HCT116 (cell line): Measurements from ENCODE around the gene PRR3. TPM values are rescaled to one million over a fixed set of nuclear protein-coding genes. Genes with fewer than 3 reads are reported as not detected.

ENCODE experiments used
- ATAC-seq: fragments of 200-7000 bp; cut with Tn5 transposase; 2 replicates; pipeline ENCODE4 v1.9.1; 2020; ENCODE audit warnings: mild to moderate bottlenecking, moderate library complexity
- BruUV-seq: library from RNA; stranded (reverse); fragments of 400-500 nt; replicated peaks from 2 replicates; lab custom pipeline; 2021; lab: Mats Ljungman, UMichigan
- CTCF ChIA-PET: fragments of 300-600 bp; sonication (Branson Sonifier 250); formaldehyde crosslinking; loops from one replicate; lab custom pipeline; 2021; ENCODE audit warnings: antibody characterized with exemption; lab: Charles Lee
- POLR2A ChIA-PET: fragments of 300-600, 350-600 bp; sonication (Branson Sonifier 250); formaldehyde crosslinking; loops from one replicate; lab custom pipeline; 2021; ENCODE audit warnings: antibody characterized with exemption; lab: Charles Lee
- RAD21 ChIA-PET, 2 experiments: fragments of 300-600 bp; sonication (Branson Sonifier 250); formaldehyde crosslinking; loops; one replicate each; lab custom pipeline; 2023; ENCODE audit warnings: low total read pairs in 2 of 2; ENCODE audit not compliant: uncharacterized antibody in 2 of 2, unreplicated experiment in 2 of 2, low non-redundant PET in 1 of 2; lab: Charles Lee
- DNase-seq: peaks from one replicate; pipeline ENCODE4 v3.0.0-alpha.2; 2010; ENCODE audit warnings: low read depth, low spot score
- H2AFZ ChIP-seq: fragments of 200-600 bp; shearing (Covaris generic), sonication (generic); 2 replicates; pipeline ENCODE4 v1.6.1; 2017; ENCODE audit warnings: low read depth, mixed run types, mixed read lengths, antibody characterized with exemption, low read length; ENCODE audit not compliant: poor library complexity, severe bottlenecking
- H3K27ac ChIP-seq: 2 replicates; pipeline ENCODE4 v1.5.1; 2012; ENCODE audit warnings: low read depth, low read length
- H3K27me3 ChIP-seq: fragments of 200-600 bp; sonication (generic); 2 replicates; pipeline ENCODE4 v1.6.1; 2016; ENCODE audit warnings: mixed run types, low read length, mixed read lengths; ENCODE audit not compliant: insufficient read depth
- H3K36me3 ChIP-seq, 2 experiments: fragments of 200-500 bp in 1 of 2; fragments of 200-600 bp in 1 of 2; sonication (Bioruptor generic) in 1 of 2; sonication (generic) in 1 of 2; 2 replicates each; pipeline versions ENCODE4 v1.5.1 to v1.6.1; 2014 to 2016; ENCODE audit warnings: low read length in 2 of 2, inconsistent platforms in 1 of 2, mixed read lengths in 1 of 2, mixed run types in 1 of 2; ENCODE audit not compliant: insufficient read depth in 2 of 2, control insufficient read depth in 1 of 2
- H3K4me1 ChIP-seq, 2 experiments: fragments of 200-600 bp in 1 of 2; sonication (generic) in 1 of 2; 2 replicates each; pipeline versions ENCODE4 v1.5.1 to v1.6.1; 2012 to 2017; ENCODE audit warnings: low read length in 2 of 2, inconsistent platforms in 1 of 2, mild to moderate bottlenecking in 1 of 2, mixed read lengths in 1 of 2, mixed run types in 1 of 2, moderate library complexity in 1 of 2; ENCODE audit not compliant: insufficient read depth in 2 of 2, control insufficient read depth in 1 of 2
- H3K4me2 ChIP-seq: fragments of 200-600 bp; sonication (generic); 2 replicates; pipeline ENCODE4 v1.6.1; 2017; ENCODE audit warnings: mixed run types, low read length, mixed read lengths
- H3K4me3 ChIP-seq, 2 experiments: fragments of 200-600 bp in 1 of 2; sonication (generic) in 1 of 2; replicated peaks in 1 of 2; 2 replicates each; pipeline ENCODE4 v1.5.1; 2011 to 2016; ENCODE audit warnings: low read length in 2 of 2, control low read depth in 1 of 2, low read depth in 1 of 2, mild to moderate bottlenecking in 1 of 2, mixed read lengths in 1 of 2, mixed run types in 1 of 2
- H3K79me2 ChIP-seq: fragments of 200-600 bp; sonication (generic); 2 replicates; pipeline ENCODE4 v1.6.1; 2017; ENCODE audit warnings: mild to moderate bottlenecking, mixed run types, low read length, moderate library complexity, mixed read lengths; ENCODE audit not compliant: insufficient read depth
- H3K9ac ChIP-seq: fragments of 200-600 bp; sonication (generic); 2 replicates; pipeline ENCODE4 v1.6.1; 2016; ENCODE audit warnings: low read length, mixed read lengths
- H3K9me2 ChIP-seq: fragments of 200-600 bp; sonication (generic), shearing (Covaris generic); 2 replicates; pipeline ENCODE4 v1.6.1; 2017; ENCODE audit warnings: mixed run types, mild to moderate bottlenecking, moderate library complexity; ENCODE audit not compliant: insufficient read depth
- H3K9me3 ChIP-seq, 2 experiments: fragments of 200-500 bp in 1 of 2; fragments of 200-600 bp in 1 of 2; sonication (Bioruptor generic) in 1 of 2; sonication (generic) in 1 of 2; 2 replicates each; pipeline ENCODE4 v1.6.1; 2014 to 2017; ENCODE audit warnings: low read length in 2 of 2, mixed read lengths in 2 of 2, inconsistent platforms in 1 of 2, low read depth in 1 of 2, mild to moderate bottlenecking in 1 of 2, mixed run types in 1 of 2, moderate library complexity in 1 of 2; ENCODE audit not compliant: control insufficient read depth in 1 of 2, insufficient read depth in 1 of 2
- H4K20me1 ChIP-seq: fragments of 200-600 bp; sonication (generic), shearing (Covaris generic); 2 replicates; pipeline ENCODE4 v1.6.1; 2017; ENCODE audit warnings: mixed run types, mild to moderate bottlenecking, moderate library complexity; ENCODE audit not compliant: insufficient read depth
- ATF3 ChIP-seq: IDR thresholded peaks from 2 replicates; pipeline ENCODE4 v1.6.1; 2012
- CBX3 ChIP-seq: IDR thresholded peaks from 2 replicates; pipeline ENCODE4 v1.6.1; 2012; ENCODE audit warnings: low read depth
- CEBPB ChIP-seq: IDR thresholded peaks from 2 replicates; pipeline ENCODE4 v1.6.1; 2012; ENCODE audit warnings: low read depth
- CTCF ChIP-seq, 3 experiments: fragments of 200-600 bp in 1 of 3; sonication (generic) in 1 of 3; IDR thresholded peaks in 2 of 3; conservative IDR thresholded peaks in 1 of 3; 2 replicates each; pipeline ENCODE4 v1.5.1; 2012 to 2017; ENCODE audit warnings: low read depth in 2 of 3, low read length in 2 of 3, antibody characterized with exemption in 1 of 3, borderline replicate concordance in 1 of 3, control low read depth in 1 of 3, mild to moderate bottlenecking in 1 of 3, mixed read lengths in 1 of 3, mixed run types in 1 of 3, moderate library complexity in 1 of 3; ENCODE audit not compliant: insufficient read depth in 1 of 3
- ELF1 ChIP-seq: IDR thresholded peaks from 2 replicates; pipeline ENCODE4 v1.6.1; 2012; ENCODE audit warnings: low read depth, borderline replicate concordance
- EZH2 ChIP-seq: fragments of 200-600 bp; sonication (generic); IDR thresholded peaks from 2 replicates; pipeline ENCODE4 v1.6.1; 2017; ENCODE audit warnings: antibody characterized with exemption, mixed run types
- EZH2phosphoT487 ChIP-seq: fragments of 200-600 bp; IDR thresholded peaks from 2 replicates; pipeline ENCODE4 v1.6.1; 2018; ENCODE audit warnings: antibody characterized with exemption, borderline replicate concordance
- JUND ChIP-seq: IDR thresholded peaks from 2 replicates; pipeline ENCODE4 v1.6.1; 2012
- POLR2A ChIP-seq: IDR thresholded peaks from 2 replicates; pipeline ENCODE4 v1.7.0; 2011; ENCODE audit warnings: borderline replicate concordance; ENCODE audit not compliant: insufficient read depth, insufficient read length; ENCODE audit errors: extremely low read depth
- POLR2AphosphoS5 ChIP-seq: IDR thresholded peaks from 2 replicates; pipeline ENCODE4 v1.6.1; 2011; ENCODE audit warnings: mild to moderate bottlenecking, low read depth, low read length, moderate library complexity
- SIN3A ChIP-seq: IDR thresholded peaks from 2 replicates; pipeline ENCODE4 v1.6.1; 2012; ENCODE audit warnings: low read depth
- SRF ChIP-seq: IDR thresholded peaks from 2 replicates; pipeline ENCODE4 v1.6.1; 2012; ENCODE audit warnings: low read depth
- TCF7L2 ChIP-seq: IDR thresholded peaks from 2 replicates; pipeline ENCODE4 v1.7.0; 2011; ENCODE audit warnings: borderline replicate concordance, inconsistent platforms; ENCODE audit not compliant: insufficient read depth, insufficient read length; ENCODE audit errors: extremely low read depth
- YY1 ChIP-seq: IDR thresholded peaks from 2 replicates; pipeline ENCODE4 v1.6.1; 2011; ENCODE audit warnings: low read length, low read depth, moderate library complexity, mild to moderate bottlenecking; ENCODE audit not compliant: insufficient replicate concordance; ENCODE audit errors: extremely low read depth
- ZFX ChIP-seq: fragments of 450-650 bp; IDR thresholded peaks from 2 replicates; pipeline ENCODE4 v1.6.1; 2017
- intact Hi-C: fragments of 100-400 bp; cut with micrococcal nuclease; formaldehyde crosslinking; loops from 2 replicates; pipeline ENCODE4 v1.10.0; 2022
- total RNA-seq: library from RNA; stranded (reverse); gene quantifications from one replicate; pipeline ENCODE4 v1.2.1, GENCODE V29; 2021; ENCODE audit not compliant: unreplicated experiment

Gene PRR3
- total RNA-seq, 1 experiment from 2014 or later = 16.7 TPM

GRCh38 chr6:30507849-30508827, 49.0 kb upstream of the PRR3 start:
- Histone ChIP-seq H3K4me1 (peaks cover 0 to 6% of the 10 kb centered on the region in 2 experiments; a peak in 1 of 4 replicates), H3K36me3 (no peaks in the 10 kb centered on the region), H3K79me2 (no peaks in the 10 kb centered on the region), H3K27me3 (no peaks in the 10 kb centered on the region), H3K9me3 (no peaks in the 10 kb centered on the region), H3K27ac (no peak overlapping the region), H2AFZ (no peak overlapping the region), H4K20me1 (no peaks in the 10 kb centered on the region), H3K9ac (no peak overlapping the region), H3K4me3 (no peak overlapping the region), H3K4me2 (no peak overlapping the region), H3K9me2 (no peaks in the 10 kb centered on the region)
- BruUV-seq = no TSS peak
- ChIA-PET RAD21 (no interaction called here), CTCF (interaction anchor here (0.8 kb wide), 1 partner anchor 37 kb away, joined by 3 read pairs; no protein-coding TSS in a partner anchor), POLR2A (no interaction called here)
- ATAC-seq = no peak
- no peak for DNase-seq
- no peak for TF ChIP-seq JUND
- TF ChIP-seq EZH2phosphoT487 = no peak
- no peak for TF ChIP-seq CBX3
- TF ChIP-seq YY1 = no peak
- intact Hi-C loops = no loop called here

GRCh38 chr6:30508890-30509736, 48.0 kb upstream of the PRR3 start:
- no peak overlapping the region for H3K4me2 ChIP-seq
- no peak for ATAC-seq
- no TSS peak for BruUV-seq
- TF ChIP-seq EZH2phosphoT487 (no peak), EZH2 (no peak), CEBPB (no peak), CBX3 (no peak), ELF1 (no peak), SIN3A (no peak), POLR2A (no peak), TCF7L2 (no peak), CTCF (IDR thresholded peaks at IDR 0.05 in 2 of 3, conservative IDR thresholded peaks at IDR 0.05 in 1 of 3; ENCODE audit: borderline replicate concordance in 1 of 3, insufficient read depth in 1 of 3, low read depth in 2 of 3, low read length in 2 of 3) (no peak), POLR2AphosphoS5 (no peak), SRF (no peak), ATF3 (no peak), ZFX (no peak)

More at GRCh38 chr6:30508890-30509736, 48.0 kb upstream of the PRR3 start:
- Histone ChIP-seq H2AFZ (peak overlapping the region; percentile 61), H3K9ac (no peak overlapping the region), H3K36me3 (no peaks in the 10 kb centered on the region), H3K4me3 (no peak overlapping the region), H3K27me3 (no peaks in the 10 kb centered on the region), H3K4me1 (peaks cover 0 to 6% of the 10 kb centered on the region in 2 experiments; a peak in 1 of 4 replicates), H3K9me3 (no peaks in the 10 kb centered on the region), H3K79me2 (no peaks in the 10 kb centered on the region), H3K27ac (no peak overlapping the region), H3K9me2 (no peaks in the 10 kb centered on the region), H4K20me1 (no peaks in the 10 kb centered on the region)
- ChIA-PET POLR2A (no interaction called here), CTCF (interaction anchor here (0.8 kb wide), 1 partner anchor 36 kb away, joined by 3 read pairs; no protein-coding TSS in a partner anchor), RAD21 (no interaction called here)
- intact Hi-C loops = no loop called here
- no peak for DNase-seq
